Kidney epithelial cell (primary cell): ENCODE measurements around the gene MIA3. TPM values are rescaled to one million over a fixed set of nuclear protein-coding genes. Genes with fewer than 3 reads are reported as not detected.

Experiments
- DNase-seq: peaks from one replicate; pipeline ENCODE4 v3.0.0-alpha.2; 2010; ENCODE audit warnings: low read depth
- H3K27me3 ChIP-seq: 2 replicates; pipeline ENCODE4 v1.6.0; 2011; ENCODE audit warnings: low read length; ENCODE audit not compliant: control insufficient read depth, insufficient read depth
- H3K36me3 ChIP-seq: 2 replicates; pipeline ENCODE4 v1.5.1; 2011; ENCODE audit warnings: low read length; ENCODE audit not compliant: control insufficient read depth, insufficient read depth
- H3K4me3 ChIP-seq: 2 replicates; pipeline ENCODE4 v1.5.1; 2011; ENCODE audit warnings: low read depth, mild to moderate bottlenecking, control low read depth, low read length
- CTCF ChIP-seq: IDR thresholded peaks from 2 replicates; pipeline ENCODE4 v1.5.1; 2011; ENCODE audit warnings: mild to moderate bottlenecking, moderate library complexity, low read length, control low read depth, inconsistent platforms; ENCODE audit not compliant: insufficient read depth, poor library complexity, severe bottlenecking
- total RNA-seq: library from RNA; depleted of rRNA; stranded (reverse); fragments of >200 nt; gene quantifications from 2 replicates; pipeline ENCODE4 v1.2.3, GENCODE V29; 2015

MIA3 gene
- total RNA-seq, 1 donor from 2014 or later = 34.6 TPM

DNA sequence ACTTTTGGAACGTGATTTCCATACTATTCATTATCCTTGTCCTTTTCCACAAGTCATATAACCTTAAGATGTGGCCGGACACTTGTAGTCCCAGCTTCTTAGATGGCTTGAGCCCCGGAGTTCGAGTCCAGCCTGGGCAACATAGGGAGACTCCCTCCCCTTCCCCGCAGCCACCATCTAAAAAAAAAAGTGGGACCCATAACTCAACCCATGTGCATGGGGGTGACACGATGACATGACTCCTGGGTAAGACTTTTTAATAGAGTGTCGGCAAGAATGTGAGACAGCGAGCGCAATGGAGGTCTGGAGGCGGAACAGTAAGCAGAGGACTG, 25.7 kb downstream of the MIA3 start:
- Histone ChIP-seq H3K4me3 (peak overlapping the region; percentile 65), H3K36me3 (no peaks in the 10 kb centered on the region), H3K27me3 (no peaks in the 10 kb centered on the region)
- TF ChIP-seq CTCF = no peak
- no peak for DNase-seq

GRCh38 chr1:222643938-222644635, 26.2 kb downstream of the MIA3 start:
- Histone ChIP-seq H3K36me3 (no peaks in the 10 kb centered on the region), H3K4me3 (peak overlapping the region; percentile 65), H3K27me3 (no peaks in the 10 kb centered on the region)
- peak; percentile 90 for DNase-seq
- TF ChIP-seq CTCF = no peak

DNA sequence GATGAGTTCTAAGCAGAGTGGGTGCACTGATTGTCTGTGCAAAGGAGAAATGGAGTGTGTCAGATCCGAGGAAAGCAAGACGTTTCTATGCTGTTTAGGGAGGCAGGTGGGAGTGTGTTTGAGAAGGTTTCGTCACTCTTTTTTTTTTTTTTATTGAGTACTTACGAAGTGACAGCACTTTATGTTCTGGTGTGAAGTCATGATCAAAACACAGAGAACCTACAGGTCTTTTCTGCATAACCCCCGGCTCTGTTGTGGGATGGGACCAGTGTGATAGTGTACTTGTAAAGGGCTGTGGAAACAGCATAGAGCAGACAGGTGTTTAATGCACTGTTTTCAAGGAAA, 26.7 kb downstream of the MIA3 start:
- peak overlapping the region; percentile 65 for H3K4me3 ChIP-seq
- DNase-seq = no peak
- H3K36me3 ChIP-seq = no peaks in the 10 kb centered on the region
- H3K27me3 ChIP-seq = no peaks in the 10 kb centered on the region
- TF ChIP-seq CTCF = no peak

DNA sequence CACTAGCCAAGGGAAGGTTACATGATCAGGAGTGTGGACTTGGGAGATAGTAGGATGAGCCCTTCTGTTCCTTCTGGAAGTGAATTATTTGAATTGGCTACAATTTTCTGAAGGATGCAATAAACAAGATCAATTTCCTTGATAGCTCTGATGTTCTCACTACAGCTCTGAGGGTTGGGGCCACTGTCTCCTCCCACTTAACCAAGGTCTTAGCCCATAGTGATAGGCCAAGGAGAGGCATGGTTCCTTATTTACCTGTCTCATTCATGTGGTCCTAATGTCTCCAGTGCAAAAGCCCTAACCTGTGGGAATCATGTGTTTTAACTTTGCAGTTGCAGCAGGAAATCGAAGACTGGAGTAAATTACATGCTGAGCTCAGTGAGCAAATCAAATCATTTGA, 34.8 kb downstream of the MIA3 start:
- no peak for TF ChIP-seq CTCF
- Histone ChIP-seq H3K4me3 (no peak overlapping the region), H3K27me3 (no peaks in the 10 kb centered on the region), H3K36me3 (peaks cover 1% of the 10 kb centered on the region)
- no peak for DNase-seq

DNA sequence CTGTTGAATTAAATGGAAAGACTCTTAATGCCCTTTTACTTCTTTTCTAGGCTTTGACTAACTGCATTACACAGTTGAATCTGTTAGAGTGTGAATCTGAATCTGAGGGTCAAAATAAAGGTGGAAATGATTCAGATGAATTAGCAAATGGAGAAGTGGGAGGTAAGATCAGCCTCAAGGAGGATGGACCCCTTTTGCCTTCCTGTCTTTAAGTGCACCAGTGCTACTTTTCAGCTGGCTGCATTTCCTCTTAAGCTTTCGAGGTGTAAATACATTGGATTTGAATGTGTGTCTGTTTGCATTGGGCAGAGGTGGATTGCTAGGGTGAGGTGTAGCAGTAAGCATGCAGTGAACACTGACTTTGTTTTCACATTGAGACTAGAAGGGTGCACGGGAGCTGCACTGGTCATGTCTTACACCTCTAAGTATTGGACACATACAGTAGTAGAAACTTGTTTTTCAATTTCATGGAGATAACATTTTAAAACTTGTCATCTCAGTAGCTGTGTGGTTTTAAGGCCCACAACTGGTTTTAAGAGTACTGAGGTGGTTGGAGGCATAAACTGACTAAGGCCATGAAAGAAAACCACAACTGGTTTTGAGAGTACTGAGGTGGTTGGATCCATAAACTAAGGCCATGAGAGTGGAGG, 35.4 kb downstream of the MIA3 start:
- TF ChIP-seq CTCF = no peak
- Histone ChIP-seq H3K36me3 (peaks cover 1% of the 10 kb centered on the region), H3K27me3 (no peaks in the 10 kb centered on the region), H3K4me3 (no peak overlapping the region)
- no peak for DNase-seq

DNA sequence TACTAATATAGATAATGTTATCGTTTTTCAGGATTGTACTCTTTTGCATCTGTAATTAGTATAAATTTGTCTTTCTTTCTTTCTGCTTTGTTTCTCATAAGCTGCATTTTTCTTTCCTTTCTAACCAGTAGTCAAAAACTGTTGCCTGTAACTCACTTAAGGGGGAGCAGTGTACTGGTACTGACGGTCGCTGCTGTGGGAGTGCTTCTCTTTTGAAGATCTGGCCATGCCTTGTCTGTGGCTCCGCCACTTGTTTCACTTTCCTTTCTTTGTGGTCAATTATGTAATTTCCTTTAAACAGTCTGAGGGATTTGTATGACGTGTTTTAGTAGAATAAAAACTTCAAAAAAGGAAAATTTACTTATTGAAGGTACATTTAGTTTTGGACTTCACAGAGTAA, 37.0 kb downstream of the MIA3 start:
- peaks cover 1% of the 10 kb centered on the region for H3K36me3 ChIP-seq
- H3K27me3 ChIP-seq = no peaks in the 10 kb centered on the region
- H3K4me3 ChIP-seq = no peak overlapping the region
- TF ChIP-seq CTCF = no peak
- no peak for DNase-seq
